ENCODE measurements around the gene P2RY8. TPM values are rescaled to one million over a fixed set of nuclear protein-coding genes. Genes with fewer than 3 reads are reported as not detected.
A peak's percentile ranks its signal among the peaks of the same experiment; 100 is the strongest.

Gene P2RY8
- total and polyA plus RNA-seq, 10 of the 15 experiments (the other 5 are each of a cell fraction or from before 2014, with no cell fraction given), result 2.0 to 64.4 (median 36.5) TPM

GRCh38 chrX:1519022-1519497, 17.9 kb downstream of the P2RY8 start:
- RAD21 ChIA-PET (ENCODE audit: unreplicated experiment), result no interaction called here

More at GRCh38 chrX:1519022-1519497, 17.9 kb downstream of the P2RY8 start:
- in situ Hi-C loops (cut with MboI) (no loop called here), intact Hi-C loops (cut with micrococcal nuclease; ENCODE audit: unreplicated experiment) (no loop called here)
- no TSS peak for BruUV-seq (replicated peaks)
- no peaks in the 10 kb centered on the region for H3K27me3 ChIP-seq (replicated peaks in 1 of 2; ENCODE audit: control insufficient read depth in 2 of 2, insufficient read depth in 2 of 2, low read length in 1 of 2)
- peaks cover 44% of the 10 kb centered on the region for H3K4me1 ChIP-seq (ENCODE audit: control insufficient read depth, insufficient read depth, low read length)
- POLR2A ChIA-PET, result no interaction called here
- peaks cover 11% of the 10 kb centered on the region for H3K9me3 ChIP-seq (replicated peaks; ENCODE audit: control insufficient read depth, insufficient read depth, low read length)
- H3K36me3 ChIP-seq (ENCODE audit: control insufficient read depth in 2 of 2, insufficient read depth in 2 of 2, low read length in 1 of 2), result peaks cover 2 to 4% of the 10 kb centered on the region in 2 experiments; a peak in 2 of 4 replicates
- SMC1A ChIA-PET (ENCODE audit: uncharacterized antibody, unreplicated experiment), result no interaction called here
- no peak for TF ChIP-seq CUX1 (IDR thresholded peaks at IDR 0.05; ENCODE audit: insufficient replicate concordance, low read depth, low read length)
- no peak for TF ChIP-seq NBN (IDR thresholded peaks at IDR 0.05)
- no peak for TF ChIP-seq ZSCAN29 (IDR thresholded peaks at IDR 0.05)
- TF ChIP-seq E2F8 (IDR thresholded peaks at IDR 0.05; ENCODE audit: low read depth, partially characterized antibody), result no peak
- peak; percentile 10; the same call in 1 of the 2 replicates for TF ChIP-seq RELB (IDR thresholded peaks at IDR 0.05; ENCODE audit: low read depth)
- no peak for TF ChIP-seq SIN3A (IDR thresholded peaks at IDR 0.05; ENCODE audit: low read depth, low read length)
- TF ChIP-seq IKZF2 (IDR thresholded peaks at IDR 0.05), result peak in 1 of 2 experiments; percentile 49; a peak in 3 of 4 replicates
- TF ChIP-seq RAD51 (IDR thresholded peaks at IDR 0.05), result no peak
- no peak for TF ChIP-seq STAT1 (conservative IDR thresholded peaks at IDR 0.05)
- TF ChIP-seq ZNF274 (IDR thresholded peaks at IDR 0.05; ENCODE audit: insufficient read depth, insufficient read length), result no peak
- no peak for TF ChIP-seq ATF3 (IDR thresholded peaks at IDR 0.05; ENCODE audit: borderline replicate concordance, extremely low read depth, low read depth, low read length)
- TF ChIP-seq CBX5 (IDR thresholded peaks at IDR 0.05; ENCODE audit: low read depth), result no peak
- no peak for TF ChIP-seq SMC3 (IDR thresholded peaks at IDR 0.05; ENCODE audit: borderline replicate concordance, low read length)
- H4K20me1 ChIP-seq (ENCODE audit: control insufficient read depth, insufficient read depth), result no peaks in the 10 kb centered on the region
- H3K4me3 ChIP-seq, result peak overlapping the region; percentile 23; the same call in 1 of the 2 replicates
- peaks cover 43% of the 10 kb centered on the region for H3K79me2 ChIP-seq (ENCODE audit: control insufficient read depth, insufficient read depth, low read length)
- DNase-seq (ENCODE audit: low read depth, low spot score), result no peak
- WGBS (ENCODE audit: insufficient coverage, insufficient replicate concordance, low lambda C conversion rate, missing lambda C conversion rate), result 100% methylated on average over 2 of the region's 2 CpGs
- CTCF ChIA-PET, result no interaction called here
- no peak overlapping the region for H3K9ac ChIP-seq (ENCODE audit: control insufficient read depth, insufficient read depth, low read length)
- peak overlapping the region; percentile 40; the same call in 1 of the 2 replicates for H3K27ac ChIP-seq (ENCODE audit: control insufficient read depth, insufficient read depth)
- no peak for FAIRE-seq
- ATAC-seq, result no peak
- H3K4me2 ChIP-seq (ENCODE audit: control insufficient read depth, insufficient read depth), result no peak overlapping the region
- H2AFZ ChIP-seq (ENCODE audit: control insufficient read depth, low read depth, low read length), result no peak overlapping the region
